Measurements from ENCODE around the gene ABCB9. TPM values are rescaled to one million over a fixed set of nuclear protein-coding genes. Genes with fewer than 3 reads are reported as not detected.

Gene ABCB9
- total and polyA plus RNA-seq, 2 donors (not counting 1 experiment from before 2014, with no cell fraction given) = 2.1 to 3.7 TPM

DNA sequence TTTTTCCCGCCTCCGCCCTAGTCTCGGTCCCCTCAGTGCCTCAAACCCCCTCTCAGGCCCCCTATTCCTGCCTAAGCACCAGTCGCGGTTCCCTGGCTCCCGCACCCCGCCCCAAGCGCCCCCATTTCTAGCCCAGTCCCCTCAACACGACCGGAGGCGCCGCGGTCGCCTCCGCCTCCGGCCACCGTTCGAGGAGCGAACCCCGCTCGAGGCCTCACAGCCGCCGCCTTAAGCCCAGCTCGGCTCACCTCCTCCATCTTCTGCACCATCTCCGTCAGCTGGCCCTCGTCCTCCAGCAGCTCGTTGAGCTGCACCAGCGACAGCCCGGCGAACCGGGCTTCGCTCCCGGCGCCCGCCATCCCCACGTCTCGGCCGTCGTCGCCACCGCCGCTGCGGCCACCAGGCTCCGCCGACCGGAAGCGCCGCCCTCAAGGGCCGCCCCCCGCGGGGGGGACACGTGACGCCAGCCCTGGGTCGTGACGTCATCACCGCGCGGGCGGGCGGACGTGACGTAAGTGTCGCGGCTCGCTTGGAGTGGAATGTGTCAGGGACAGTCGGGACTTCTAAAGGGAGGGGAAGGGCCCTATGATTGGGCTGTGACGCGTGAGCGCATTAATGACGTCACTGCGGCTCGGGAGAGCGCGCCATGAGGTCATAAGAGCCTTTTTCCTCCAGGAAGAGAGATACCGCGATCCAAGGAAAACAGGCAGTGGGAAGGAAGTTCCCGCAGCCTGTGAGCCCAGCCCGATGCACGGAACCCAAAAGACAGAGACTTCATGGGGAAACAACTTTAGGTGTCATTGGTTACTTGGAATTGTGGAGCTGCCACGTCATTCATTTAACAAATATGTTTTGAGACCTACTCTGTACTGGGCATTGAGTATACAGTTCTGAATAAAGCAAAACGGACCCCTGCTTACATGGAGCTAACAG, 70.3 kb downstream of the ABCB9 start, which contains the start of gene VPS37B:
TSS of gene VPS37B (minus strand) at position 421 of the 933 bp plus-strand sequence. CDS start at position 359, 62 bp downstream.
- H3K27ac ChIP-seq (ENCODE audit: low read length in 2 of 2) = peak within 1 kb of the TSS; percentile 90 to 99
- H3K79me2 ChIP-seq (ENCODE audit: control insufficient read depth, insufficient read depth, low read length) = peaks cover 73% of the 10 kb centered on the region
- peak within 1 kb of the TSS; percentile 87 for H2AFZ ChIP-seq (ENCODE audit: insufficient read depth, low read depth, low read length, poor library complexity, severe bottlenecking)
- ChIA-PET POLR2A (interaction anchor here (1.1 kb wide), 1 partner anchor 122 kb away, joined by 4 read pairs; no protein-coding TSS in a partner anchor), CTCF (interaction anchor here (1.0 to 9.8 kb wide), 6 partner anchors 12 to 258 kb away, joined by 3 to 101 read pairs (median 18); no protein-coding TSS in a partner anchor)
- H3K9me3 ChIP-seq (ENCODE audit: control extremely low read depth in 1 of 3, control insufficient read depth in 2 of 3, insufficient read depth in 1 of 3, low read length in 2 of 3) = peaks cover 0 to 4% (median 0%) of the 10 kb centered on the region in 3 donors
- peak; percentile 29 for ATAC-seq (ENCODE audit: low read depth)
- peak within 1 kb of the TSS; percentile 99 for H3K9ac ChIP-seq (ENCODE audit: low read length)
- H3K4me1 ChIP-seq (ENCODE audit: control insufficient read depth in 2 of 2, insufficient read depth in 2 of 2, low read length in 2 of 2) = peaks cover 90 to 91% of the 10 kb centered on the region in 2 donors
- TF ChIP-seq EZH2 (IDR thresholded peaks at IDR 0.05; ENCODE audit: borderline replicate concordance, insufficient read depth, low read depth, low read length, poor library complexity, severe bottlenecking) = no peak
- TF ChIP-seq CTCF (IDR thresholded peaks at IDR 0.05) = no peak
- 3% methylated on average over 72 of the region's 81 CpGs for WGBS (ENCODE audit: insufficient coverage)
- H3K4me3 ChIP-seq (ENCODE audit: control extremely low read depth in 1 of 5, extremely low read depth in 1 of 5, insufficient read depth in 1 of 5, low read depth in 2 of 5, low read length in 4 of 5) = peak within 1 kb of the TSS; percentile 74 to 98 (median 97)
- H3K27me3 Mint-ChIP-seq = no peaks in the 10 kb centered on the region
- peaks cover 90% of the 10 kb centered on the region for H3K4me1 Mint-ChIP-seq
- H4K20me1 ChIP-seq (ENCODE audit: control insufficient read depth, insufficient read depth, low read length, poor library complexity, severe bottlenecking) = peaks cover 16% of the 10 kb centered on the region
- H3K27me3 ChIP-seq (replicated peaks in 1 of 4; ENCODE audit: control extremely low read depth in 1 of 4, control insufficient read depth in 3 of 4, insufficient read depth in 4 of 4, low read length in 3 of 4) = no peaks in the 10 kb centered on the region
- no peaks in the 10 kb centered on the region for H3K36me3 ChIP-seq (replicated peaks in 1 of 2; ENCODE audit: control extremely low read depth in 1 of 2, control insufficient read depth in 1 of 2, extremely low read depth in 1 of 2, insufficient read depth in 2 of 2, low read length in 1 of 2)
- H3K4me3 Mint-ChIP-seq = peak within 1 kb of the TSS; percentile 96
- intact Hi-C loops (cut with micrococcal nuclease) = loop anchor here (2.0 kb wide), 1 partner anchor 15 kb away; no protein-coding TSS in a partner anchor
- peak within 1 kb of the TSS; percentile 97 for H3K4me2 ChIP-seq (replicated peaks; ENCODE audit: low read depth, low read length, poor library complexity, severe bottlenecking)
- DNase-seq = peak; percentile 95
- no peaks in the 10 kb centered on the region for H3K9me3 Mint-ChIP-seq (ENCODE audit: insufficient read depth)
- H3K27ac Mint-ChIP-seq = peak within 1 kb of the TSS; percentile 94

All from B cell (primary cell).